GM21528 (cell line): ENCODE results near the gene OR1B1.
"Not testable (repeated sequence)": the region's sequence is repeated elsewhere in the genome, so short reads cannot be mapped to it uniquely, and the experiment has no call there.

Source experiments
- ATAC-seq: cut with Tn5 transposase; IDR thresholded peaks from one replicate; pipeline ENCODE4 v1.9.1; 2021; ENCODE audit warnings: mild to moderate bottlenecking, moderate library complexity; ENCODE audit not compliant: unreplicated experiment, low FRiP score

OR1B1 gene

GRCh38 chr9:122657527-122657926 is at the start of gene OR1B1:
Gene OR1B1, minus strand, starts transcription at chr9:122657627.
- no peak for ATAC-seq

- ATAC-seq, result no peak
Measured at GRCh38 chr9:122695696-122696095, 38.3 kb upstream of the OR1B1 start.

- no peak for ATAC-seq
Measured at GRCh38 chr9:122684851-122685250, 27.4 kb upstream of the OR1B1 start.

GRCh38 chr9:122672481-122672880 is 15.1 kb upstream of the OR1B1 start:
- ATAC-seq, result no peak

GRCh38 chr9:122661416-122661815 is 4.0 kb upstream of the OR1B1 start, which contains the start of gene OR1L1:
Gene OR1L1, plus strand, starts transcription at chr9:122661716. Its CDS starts 0 bp downstream, at chr9:122661716.
- ATAC-seq, result no peak

- no peak for ATAC-seq
Measured at GRCh38 chr9:122656378-122656777, 1.0 kb downstream of the OR1B1 start.

- ATAC-seq, result no peak
Measured at GRCh38 chr9:122642226-122642625, 15.2 kb downstream of the OR1B1 start.

GRCh38 chr9:122619996-122620395 is 37.4 kb downstream of the OR1B1 start:
- no peak for ATAC-seq

GRCh38 chr9:122614362-122614761 is 43.1 kb downstream of the OR1B1 start, which contains the start of gene OR1Q1:
Gene OR1Q1, plus strand, starts transcription at chr9:122614738. Its CDS starts 0 bp downstream, at chr9:122614738.
- ATAC-seq, result no peak

GRCh38 chr9:122609804-122610203 is 47.6 kb downstream of the OR1B1 start:
- no peak for ATAC-seq

GRCh38 chr9:122606587-122606986 is 50.8 kb downstream of the OR1B1 start:
- ATAC-seq, result no peak

- ATAC-seq, result no peak
Measured at GRCh38 chr9:122605691-122606090, 51.7 kb downstream of the OR1B1 start.

GRCh38 chr9:122583284-122583683 is 74.1 kb downstream of the OR1B1 start, which contains the start of gene OR1L8:
Gene OR1L8, minus strand, starts transcription at chr9:122583384. Its CDS starts 14,907 bp downstream, at chr9:122568477.
- not testable (repeated sequence) for ATAC-seq

- ATAC-seq, result no peak
Measured at GRCh38 chr9:122580360-122580759, 77.1 kb downstream of the OR1B1 start.

- no peak for ATAC-seq
Measured at GRCh38 chr9:122579874-122580273, 77.6 kb downstream of the OR1B1 start.
